CD14-positive monocyte (primary cell): ENCODE data around the gene ATAD3A. TPM values are rescaled to one million over a fixed set of nuclear protein-coding genes. Genes with fewer than 3 reads are reported as not detected.

Source experiments
- DNase-seq, 3 donors: peaks; one replicate each; pipeline ENCODE4 v3.0.0-alpha.2; 2011 to 2022
- H2AFZ ChIP-seq: 2 replicates; pipeline ENCODE4 v1.6.0; 2012; ENCODE audit warnings: mild to moderate bottlenecking, low read depth, low read length, inconsistent platforms; ENCODE audit not compliant: insufficient read depth, poor library complexity, severe bottlenecking
- H3K27ac ChIP-seq, 2 donors: 1 replicate in 1 of 2; 2 replicates in 1 of 2; pipeline ENCODE4 v1.5.1; 2012 to 2013; ENCODE audit warnings: low read length in 2 of 2, control low read depth in 1 of 2, inconsistent platforms in 1 of 2, low read depth in 1 of 2, mild to moderate bottlenecking in 1 of 2
- H3K27me3 ChIP-seq, 2 donors: one replicate each; pipeline versions ENCODE4 v1.6.0 to v1.6.1; 2011 to 2013; ENCODE audit warnings: low read length in 2 of 2; ENCODE audit not compliant: control insufficient read depth in 2 of 2, insufficient read depth in 2 of 2
- H3K36me3 ChIP-seq, 2 donors: replicated peaks in 1 of 2; 1 replicate in 1 of 2; 2 replicates in 1 of 2; pipeline versions ENCODE4 v1.5.1 to v1.6.1; 2012 to 2013; ENCODE audit warnings: low read length in 2 of 2, control low read depth in 1 of 2, inconsistent platforms in 1 of 2, mild to moderate bottlenecking in 1 of 2; ENCODE audit not compliant: insufficient read depth in 2 of 2, control insufficient read depth in 1 of 2
- H3K4me1 ChIP-seq, 2 donors: 1 replicate in 1 of 2; 2 replicates in 1 of 2; pipeline versions ENCODE4 v1.5.1 to v1.6.1; 2012 to 2013; ENCODE audit warnings: low read length in 2 of 2, control low read depth in 1 of 2, inconsistent platforms in 1 of 2, mild to moderate bottlenecking in 1 of 2, moderate library complexity in 1 of 2; ENCODE audit not compliant: insufficient read depth in 2 of 2, control insufficient read depth in 1 of 2
- H3K4me2 ChIP-seq: replicated peaks from 2 replicates; pipeline ENCODE3; 2012; ENCODE audit warnings: low read length, moderate library complexity, mild to moderate bottlenecking; ENCODE audit not compliant: poor library complexity, severe bottlenecking; ENCODE audit errors: extremely low read depth
- H3K4me3 ChIP-seq, 3 experiments: fragments of 200-600 bp in 1 of 3; sonication (generic) in 1 of 3; replicated peaks in 1 of 3; 1 replicate in 2 of 3; 2 replicates in 1 of 3; pipeline ENCODE4 v1.5.1; 2011 to 2013; ENCODE audit warnings: low read length in 3 of 3, mild to moderate bottlenecking in 3 of 3, control low read depth in 2 of 3, low read depth in 2 of 3, inconsistent platforms in 1 of 3, moderate library complexity in 1 of 3
- H3K79me2 ChIP-seq: 2 replicates; pipeline ENCODE4 v1.6.0; 2012; ENCODE audit warnings: mild to moderate bottlenecking, control low read depth, inconsistent platforms, low read length, moderate library complexity; ENCODE audit not compliant: insufficient read depth
- H3K9ac ChIP-seq: 2 replicates; pipeline ENCODE4 v1.6.0; 2017; ENCODE audit warnings: low read length, mild to moderate bottlenecking; ENCODE audit not compliant: insufficient read depth, poor library complexity, severe bottlenecking
- H3K9me3 ChIP-seq, 2 donors: replicated peaks in 1 of 2; 1 replicate in 1 of 2; 2 replicates in 1 of 2; pipeline versions ENCODE4 v1.5.1 to v1.6.1; 2012 to 2013; ENCODE audit warnings: low read length in 2 of 2, control low read depth in 1 of 2; ENCODE audit not compliant: control insufficient read depth in 1 of 2, insufficient read depth in 1 of 2
- H4K20me1 ChIP-seq: 2 replicates; pipeline ENCODE4 v1.6.0; 2012; ENCODE audit warnings: mild to moderate bottlenecking, low read length, control low read depth, moderate library complexity; ENCODE audit not compliant: insufficient read depth
- H3K27ac Mint-ChIP-seq, 7 donors: one replicate each; pipeline ENCODE4 v1.8.0; 2020; ENCODE audit warnings: mild to moderate bottlenecking in 7 of 7, mixed read lengths in 7 of 7, moderate library complexity in 6 of 7, inconsistent platforms in 2 of 7
- H3K27me3 Mint-ChIP-seq, 3 donors: one replicate each; pipeline ENCODE4 v1.8.0; 2021 to 2022; ENCODE audit warnings: low read depth in 3 of 3, mild to moderate bottlenecking in 3 of 3, mixed read lengths in 3 of 3, moderate library complexity in 3 of 3, inconsistent platforms in 1 of 3
- H3K36me3 Mint-ChIP-seq, 2 donors: one replicate each; pipeline ENCODE4 v1.8.0; 2020; ENCODE audit warnings: mixed read lengths in 2 of 2, inconsistent platforms in 1 of 2, mild to moderate bottlenecking in 1 of 2
- H3K4me1 Mint-ChIP-seq: one replicate; pipeline ENCODE4 v1.8.0; 2020; ENCODE audit warnings: mild to moderate bottlenecking, mixed read lengths
- H3K4me3 Mint-ChIP-seq, 2 donors: one replicate each; pipeline ENCODE4 v1.8.0; 2020; ENCODE audit warnings: mild to moderate bottlenecking in 2 of 2, mixed read lengths in 2 of 2, moderate library complexity in 1 of 2
- H3K9me3 Mint-ChIP-seq, 7 donors: one replicate each; pipeline ENCODE4 v1.8.0; 2020 to 2022; ENCODE audit warnings: mixed read lengths in 7 of 7, mild to moderate bottlenecking in 6 of 7, moderate library complexity in 6 of 7, inconsistent platforms in 2 of 7
- WGBS: methylation state at CpG from one replicate; pipeline ENCODE4 v1.1.5; 2013; ENCODE audit warnings: missing lambda C conversion rate; ENCODE audit not compliant: insufficient coverage; 5-methylcytosine and 5-hydroxymethylcytosine counted together
- intact Hi-C, 2 donors: fragments of 100-400 bp; cut with micrococcal nuclease; formaldehyde crosslinking; loops; one replicate each; pipeline versions ENCODE4 v1.15.0 to v1.15.1; 2023
- polyA plus RNA-seq, 3 donors: library from polyadenylated mRNA; depleted of rRNA in 1 of 3; unstranded in 2 of 3; stranded (reverse) in 1 of 3; fragments of 300-500 nt in 2 of 3; fragments of >200 nt in 1 of 3; fragmentation: Illumina TruSeq in 2 of 3; gene quantifications; 1 replicate in 2 of 3; 2 replicates in 1 of 3; pipeline ENCODE4 v1.2.3, GENCODE V29; 2012 to 2021
- TF ChIP-seq, protein P1 (sequence below): fragments of 200-600 bp; IDR thresholded peaks from one replicate; pipeline ENCODE4 v1.8.0; 2022; ENCODE audit warnings: antibody characterized with exemption, mild to moderate bottlenecking

The ATAD3A gene
- polyA plus RNA-seq, 3 donors: 4.1 to 14.0 (median 6.4) TPM

- no peak overlapping the region for H3K4me2 ChIP-seq
- no peak for DNase-seq
- no peaks in the 10 kb centered on the region for H3K4me1 ChIP-seq
- H2AFZ ChIP-seq: no peak overlapping the region
- Mint-ChIP-seq H3K27me3 (no peaks in the 10 kb centered on the region), H3K4me3 (no peak overlapping the region), H3K27ac (no peak overlapping the region), H3K9me3 (peaks cover 0 to 1% (median 0%) of the 10 kb centered on the region in 7 donors), H3K36me3 (peaks cover 9 to 23% of the 10 kb centered on the region in 2 donors), H3K4me1 (peaks cover 2% of the 10 kb centered on the region)
- H3K27ac ChIP-seq: no peak overlapping the region
- peaks cover 0 to 4% of the 10 kb centered on the region in 2 donors for H3K36me3 ChIP-seq
- intact Hi-C loops: no loop called here
- H3K9ac ChIP-seq: no peak overlapping the region
- WGBS: 88% methylated on average over 13 of the region's 13 CpGs
- H3K4me3 ChIP-seq: no peak overlapping the region
- no peaks in the 10 kb centered on the region for H3K27me3 ChIP-seq
- no peaks in the 10 kb centered on the region for H3K9me3 ChIP-seq
- H4K20me1 ChIP-seq: peaks cover 85% of the 10 kb centered on the region
- H3K79me2 ChIP-seq: peaks cover 23% of the 10 kb centered on the region
- TF ChIP-seq, protein P1, sequence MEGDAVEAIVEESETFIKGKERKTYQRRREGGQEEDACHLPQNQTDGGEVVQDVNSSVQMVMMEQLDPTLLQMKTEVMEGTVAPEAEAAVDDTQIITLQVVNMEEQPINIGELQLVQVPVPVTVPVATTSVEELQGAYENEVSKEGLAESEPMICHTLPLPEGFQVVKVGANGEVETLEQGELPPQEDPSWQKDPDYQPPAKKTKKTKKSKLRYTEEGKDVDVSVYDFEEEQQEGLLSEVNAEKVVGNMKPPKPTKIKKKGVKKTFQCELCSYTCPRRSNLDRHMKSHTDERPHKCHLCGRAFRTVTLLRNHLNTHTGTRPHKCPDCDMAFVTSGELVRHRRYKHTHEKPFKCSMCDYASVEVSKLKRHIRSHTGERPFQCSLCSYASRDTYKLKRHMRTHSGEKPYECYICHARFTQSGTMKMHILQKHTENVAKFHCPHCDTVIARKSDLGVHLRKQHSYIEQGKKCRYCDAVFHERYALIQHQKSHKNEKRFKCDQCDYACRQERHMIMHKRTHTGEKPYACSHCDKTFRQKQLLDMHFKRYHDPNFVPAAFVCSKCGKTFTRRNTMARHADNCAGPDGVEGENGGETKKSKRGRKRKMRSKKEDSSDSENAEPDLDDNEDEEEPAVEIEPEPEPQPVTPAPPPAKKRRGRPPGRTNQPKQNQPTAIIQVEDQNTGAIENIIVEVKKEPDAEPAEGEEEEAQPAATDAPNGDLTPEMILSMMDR: no peak
Observed at GRCh38 chr1:1554550-1554925, 42.6 kb downstream of the ATAD3A start.

DNA sequence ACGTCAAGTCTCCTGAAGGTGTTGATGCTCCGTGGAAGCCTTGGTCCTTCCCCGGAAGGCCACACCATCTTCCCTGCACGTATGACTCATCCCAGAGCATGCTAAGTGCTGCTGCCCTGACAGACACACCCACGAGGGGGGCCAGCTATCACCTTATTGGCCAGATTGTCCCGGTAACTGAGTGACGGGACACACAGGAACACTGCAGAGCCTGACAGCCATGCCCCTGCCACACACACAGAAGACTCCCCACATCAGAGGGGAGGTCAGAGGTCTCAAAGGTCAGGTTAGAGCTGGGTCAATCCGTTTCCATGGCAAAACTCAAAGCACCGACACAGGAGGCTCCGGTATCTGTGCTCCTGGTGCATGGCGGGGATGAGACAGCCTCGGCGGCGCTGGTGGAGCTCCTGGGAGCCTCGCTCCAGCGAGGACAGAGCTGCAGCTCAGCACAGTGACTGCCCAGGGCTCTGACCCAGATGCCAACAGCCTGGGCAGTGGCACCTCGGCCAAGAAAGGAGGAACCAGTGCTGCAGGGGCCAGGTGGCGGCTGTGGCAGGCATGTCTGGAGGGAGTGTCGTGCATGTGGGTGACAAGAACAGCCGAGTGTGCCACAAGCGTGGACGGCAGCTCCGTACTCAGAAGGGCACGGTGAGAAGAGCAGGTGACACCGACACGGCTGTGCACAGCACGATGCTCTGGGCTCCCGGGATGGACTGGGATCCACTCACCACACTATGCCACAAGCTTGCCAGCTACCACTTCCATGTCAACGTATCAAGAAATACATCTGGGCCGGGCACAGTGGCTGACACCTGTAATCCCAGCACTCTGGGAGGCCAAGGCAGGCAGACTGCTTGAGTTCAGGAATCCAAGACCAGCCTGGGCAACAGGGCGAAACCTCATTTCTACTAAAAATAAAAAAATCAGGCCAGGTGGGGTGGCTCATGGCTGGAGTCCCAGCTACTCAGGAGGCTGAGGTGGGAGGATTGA lies 43.3 kb downstream of the ATAD3A start:
- TF ChIP-seq, protein P1: no peak
- Histone ChIP-seq H3K27me3 (no peaks in the 10 kb centered on the region), H4K20me1 (peaks cover 89% of the 10 kb centered on the region), H3K27ac (no peak overlapping the region), H3K9me3 (no peaks in the 10 kb centered on the region), H3K36me3 (peaks cover 2 to 9% of the 10 kb centered on the region in 2 donors), H3K4me2 (no peak overlapping the region), H3K4me1 (no peaks in the 10 kb centered on the region), H3K4me3 (no peak overlapping the region), H3K79me2 (peaks cover 25% of the 10 kb centered on the region), H2AFZ (no peak overlapping the region), H3K9ac (no peak overlapping the region)
- peak overlapping the region in 3 of 7 donors; percentile 41 to 70 (median 50) for H3K27ac Mint-ChIP-seq
- peaks cover 0 to 1% (median 0%) of the 10 kb centered on the region in 7 donors for H3K9me3 Mint-ChIP-seq
- H3K27me3 Mint-ChIP-seq: peaks cover 0 to 1% (median 0%) of the 10 kb centered on the region in 3 donors
- peak in 1 of 3 donors; percentile 7 for DNase-seq
- peaks cover 2% of the 10 kb centered on the region for H3K4me1 Mint-ChIP-seq
- intact Hi-C loops: no loop called here
- WGBS: 95% methylated on average over 28 of the region's 31 CpGs
- no peak overlapping the region for H3K4me3 Mint-ChIP-seq
- H3K36me3 Mint-ChIP-seq: peaks cover 11 to 25% of the 10 kb centered on the region in 2 donors
